Activated naive CD4-positive, alpha-beta T cell treated with Interleukin-2 at 50 U/mL for 16 hours (primary cell): ENCODE results near the gene SND1.

Source experiments
- DNase-seq: peaks from one replicate; pipeline ENCODE4 v3.0.0-alpha.2; 2020

The SND1 gene

GRCh38 chr7:127877951-127878350 is 226.0 kb downstream of the SND1 start:
- DNase-seq = no peak

GRCh38 chr7:127878791-127879190 is 226.8 kb downstream of the SND1 start:
- no peak for DNase-seq

- DNase-seq = no peak
Observed at GRCh38 chr7:127879436-127879835, 227.4 kb downstream of the SND1 start.

- DNase-seq = no peak
Observed at GRCh38 chr7:127879942-127880341, 227.9 kb downstream of the SND1 start.

GRCh38 chr7:127880454-127880853 is 228.5 kb downstream of the SND1 start:
- DNase-seq = no peak

DNA sequence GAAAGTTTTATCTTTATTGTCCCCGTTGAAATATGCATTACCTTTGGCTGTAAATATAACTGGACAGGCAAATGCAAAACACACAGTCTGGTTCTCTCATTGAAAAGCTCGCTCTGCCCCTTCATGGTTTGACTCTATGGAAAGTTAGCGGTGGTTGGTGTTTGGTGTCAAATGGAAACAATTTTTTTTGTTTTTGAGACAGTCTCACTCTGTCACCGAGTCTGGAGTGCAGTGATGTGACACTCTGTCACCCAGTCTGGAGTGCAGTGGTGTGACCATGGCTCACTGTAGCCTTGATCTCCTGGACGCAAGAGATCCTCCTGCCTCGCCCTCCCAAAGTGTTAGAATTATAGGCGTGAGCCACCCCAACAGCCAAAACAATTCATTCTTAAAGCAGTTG is 229.6 kb downstream of the SND1 start:
- DNase-seq = no peak

DNA sequence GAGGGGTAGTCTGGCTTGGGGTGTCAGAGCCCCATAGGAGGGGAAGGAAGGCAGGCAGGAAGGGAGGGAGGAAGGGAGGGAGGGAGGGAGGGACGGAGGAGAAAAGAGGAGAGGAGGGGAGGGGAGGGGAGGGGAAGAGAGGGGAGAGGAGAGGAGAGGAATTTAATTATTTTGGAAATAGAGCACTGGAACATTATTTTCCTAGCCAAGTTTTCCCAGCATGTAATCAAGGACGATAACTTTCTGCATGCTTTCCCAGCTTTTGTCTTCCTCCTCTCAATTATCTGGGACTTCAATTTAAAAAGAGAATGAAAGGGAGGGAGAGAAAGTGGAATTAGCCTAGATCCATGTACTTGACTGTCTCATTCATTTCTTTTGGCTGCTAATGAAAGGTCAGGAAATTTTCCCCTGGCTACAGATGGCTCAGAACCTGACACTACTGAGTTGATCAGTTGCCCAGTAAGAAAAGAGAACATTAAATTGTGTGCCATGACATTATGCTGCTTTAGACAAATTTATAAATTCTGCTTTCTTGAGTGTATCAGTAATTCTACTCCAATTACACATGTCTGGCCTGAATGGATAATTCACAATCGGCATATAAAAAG is 230.4 kb downstream of the SND1 start:
- DNase-seq = no peak

GRCh38 chr7:127884066-127884559 is 232.1 kb downstream of the SND1 start:
- DNase-seq = no peak

- no peak for DNase-seq
Observed at GRCh38 chr7:127885222-127885772, 233.3 kb downstream of the SND1 start.

- DNase-seq = no peak
Observed at GRCh38 chr7:127885843-127886242, 233.8 kb downstream of the SND1 start.

DNA sequence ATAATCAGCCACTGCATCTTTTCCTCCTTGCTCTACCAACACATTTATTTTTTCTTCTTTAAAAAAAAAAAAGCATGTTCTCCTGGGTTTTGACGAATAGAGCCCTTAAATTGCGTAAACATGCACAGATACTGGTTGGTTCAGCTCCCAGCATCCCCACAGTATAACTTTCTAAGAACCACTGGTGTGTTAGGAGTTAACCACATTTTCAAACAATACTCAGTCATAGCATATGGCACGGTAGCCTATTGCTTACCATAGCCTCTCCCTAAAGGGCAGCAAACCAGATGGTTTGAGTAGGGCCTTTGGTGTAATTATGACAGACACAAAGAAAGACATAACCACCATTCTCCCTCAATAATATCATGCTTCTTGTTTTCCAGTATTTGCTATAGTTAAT is 234.3 kb downstream of the SND1 start:
- no peak for DNase-seq

DNA sequence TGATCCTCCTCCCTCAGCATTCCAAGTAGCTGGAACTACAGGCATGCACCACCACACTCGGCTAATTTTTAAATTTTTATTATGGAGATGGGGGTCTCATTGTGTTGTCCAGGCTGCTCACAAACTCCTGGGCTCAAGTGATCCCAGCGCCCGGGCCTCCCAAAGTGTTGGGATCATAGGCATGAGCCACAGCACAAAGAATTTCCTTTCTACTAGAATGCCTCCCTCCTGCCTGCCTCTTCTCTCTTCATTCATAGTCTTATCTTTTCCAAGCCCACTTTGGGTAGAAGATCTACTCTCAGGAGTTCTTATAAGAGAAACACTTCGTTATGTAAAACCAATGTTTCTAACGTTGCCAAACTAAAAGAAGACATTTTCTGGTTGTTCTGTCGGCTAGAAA is 235.1 kb downstream of the SND1 start:
- DNase-seq = no peak

GRCh38 chr7:127887631-127888030 is 235.6 kb downstream of the SND1 start:
- DNase-seq = no peak

- DNase-seq = no peak
Observed at GRCh38 chr7:127888411-127888810, 236.4 kb downstream of the SND1 start.

GRCh38 chr7:127888825-127889224 is 236.8 kb downstream of the SND1 start:
- DNase-seq = no peak

DNA sequence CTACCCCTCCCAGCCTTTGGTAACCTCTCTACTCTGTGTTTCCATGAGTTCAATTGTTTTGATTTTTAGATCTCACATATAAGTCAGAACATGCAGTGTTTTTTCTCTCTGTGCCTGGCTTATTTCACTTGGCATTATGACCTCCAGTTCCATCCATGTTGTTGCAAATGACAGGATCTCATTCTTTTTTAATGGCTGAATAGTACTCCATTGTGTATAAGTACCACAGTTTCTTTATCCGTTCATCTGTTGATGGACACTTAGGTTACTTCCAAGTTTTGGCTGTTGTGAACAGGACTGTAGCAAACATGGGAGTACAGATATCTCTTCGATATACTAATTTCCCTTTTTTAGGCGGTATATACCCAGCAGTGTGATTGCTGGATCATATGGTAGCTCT is 237.7 kb downstream of the SND1 start:
- DNase-seq = no peak

DNA sequence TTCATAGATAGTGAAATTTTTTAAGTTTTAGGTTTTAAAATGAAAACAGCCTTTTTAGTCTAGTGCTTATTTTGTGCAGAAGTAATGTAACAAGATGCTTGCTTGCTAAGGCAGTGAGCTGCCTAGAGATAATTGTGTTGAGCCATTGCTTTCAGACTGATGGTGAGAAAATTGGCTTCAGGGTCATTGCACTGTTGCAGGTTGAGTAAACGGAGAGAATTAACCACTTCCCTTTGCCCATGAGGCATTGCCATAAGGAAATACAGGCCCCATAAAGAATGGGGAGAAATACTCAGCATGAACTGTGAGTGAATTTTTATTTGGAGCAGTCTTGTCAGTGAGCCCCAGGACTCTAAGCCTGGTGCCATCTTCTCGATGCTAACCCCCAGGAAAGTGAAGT is 238.7 kb downstream of the SND1 start:
- no peak for DNase-seq

DNA sequence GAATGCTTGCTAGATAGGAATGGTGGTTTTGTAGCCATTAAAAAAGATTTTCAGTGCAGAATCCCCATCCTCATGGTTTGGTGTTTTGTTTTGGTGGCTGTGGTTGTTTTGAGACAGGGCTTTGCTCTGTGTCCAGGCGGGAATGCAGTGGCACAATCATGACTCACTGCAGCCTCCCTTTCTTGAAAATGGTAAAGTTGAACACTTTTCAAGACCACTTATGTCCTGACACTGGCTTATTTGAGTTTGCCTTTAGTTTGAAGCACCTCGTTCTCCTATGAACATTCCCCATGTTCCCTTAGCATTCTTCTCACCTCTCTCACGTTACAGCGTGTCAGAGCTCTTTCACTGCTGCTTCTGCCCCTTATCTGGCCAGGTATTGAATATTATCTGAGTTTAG is 239.2 kb downstream of the SND1 start:
- no peak for DNase-seq

- no peak for DNase-seq
Observed at GRCh38 chr7:127891854-127892438, 240.0 kb downstream of the SND1 start.

GRCh38 chr7:127892488-127893314 is 240.7 kb downstream of the SND1 start:
- no peak for DNase-seq

DNA sequence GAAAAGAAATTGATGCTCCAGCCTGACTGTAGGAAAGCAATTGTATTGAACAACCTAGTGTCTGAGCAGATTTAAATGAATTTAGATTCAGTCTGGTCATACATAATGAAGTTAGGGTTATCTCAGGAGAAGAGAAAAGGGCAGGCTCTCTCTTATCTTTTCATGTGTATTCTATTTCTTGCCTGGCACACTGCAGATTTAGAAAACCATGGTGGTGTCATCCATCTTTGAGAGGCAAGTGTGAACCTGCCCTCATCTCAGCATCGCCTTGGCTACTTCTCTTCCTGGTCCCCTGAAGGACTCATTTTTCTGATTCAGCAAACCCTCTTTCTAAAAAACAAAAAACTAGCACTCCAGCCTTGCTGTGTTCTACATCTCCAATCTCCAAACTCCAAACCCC is 241.6 kb downstream of the SND1 start:
- no peak for DNase-seq

DNA sequence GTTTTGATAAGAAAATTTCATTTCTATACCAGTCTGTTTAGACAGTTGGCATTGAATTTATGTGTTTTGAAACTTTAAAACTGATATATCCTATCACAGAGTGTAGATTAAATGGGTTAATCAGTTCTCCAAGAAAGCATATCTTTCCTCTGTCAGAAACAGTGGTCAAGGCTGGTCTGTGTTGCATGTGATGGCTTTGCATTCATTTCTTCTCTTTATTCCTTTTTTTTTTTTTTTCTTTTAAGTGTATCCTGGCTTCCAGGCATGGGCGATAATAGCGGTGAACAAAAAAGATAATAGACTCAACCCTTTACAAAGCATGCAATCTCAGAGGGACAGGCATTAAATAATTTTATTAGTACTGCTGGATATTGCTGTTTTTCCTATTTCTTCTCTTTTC is 242.6 kb downstream of the SND1 start:
- DNase-seq = no peak

GRCh38 chr7:127895360-127895759 is 243.4 kb downstream of the SND1 start:
- no peak for DNase-seq

GRCh38 chr7:127895814-127896280 is 243.9 kb downstream of the SND1 start:
- DNase-seq = no peak
